Large intestine (tissue), 3 donors: ENCODE data around the gene CCR3. TPM values are rescaled to one million over a fixed set of nuclear protein-coding genes. Genes with fewer than 3 reads are reported as not detected.

Source experiments
- DNase-seq, 2 donors: peaks; one replicate each; pipeline versions ENCODE4 v3.0.0 to v3.0.0-alpha.2; 2013
- H3K27ac ChIP-seq: one replicate; pipeline ENCODE4 v1.5.1; 2013; ENCODE audit warnings: low read length
- H3K27me3 ChIP-seq: 2 replicates; pipeline ENCODE4 v1.6.1; 2013; ENCODE audit warnings: low read length; ENCODE audit not compliant: control insufficient read depth, insufficient read depth
- H3K36me3 ChIP-seq: 2 replicates; pipeline ENCODE4 v1.6.1; 2013; ENCODE audit warnings: low read length; ENCODE audit not compliant: control insufficient read depth, insufficient read depth
- H3K4me1 ChIP-seq: one replicate; pipeline ENCODE4 v1.6.1; 2013; ENCODE audit warnings: low read length; ENCODE audit not compliant: control insufficient read depth, insufficient read depth
- H3K4me3 ChIP-seq: one replicate; pipeline ENCODE4 v1.5.1; 2013; ENCODE audit warnings: low read length
- H3K9me3 ChIP-seq: one replicate; pipeline ENCODE4 v1.6.1; 2013; ENCODE audit warnings: mild to moderate bottlenecking, low read depth, low read length, moderate library complexity; ENCODE audit not compliant: control insufficient read depth
- WGBS: methylation state at CpG from one replicate; pipeline ENCODE4 v1.1.5; 2013; ENCODE audit warnings: low lambda C conversion rate; ENCODE audit not compliant: insufficient coverage; 5-methylcytosine and 5-hydroxymethylcytosine counted together
- polyA plus RNA-seq: library from polyadenylated mRNA; unstranded; fragments of 120-200 nt; gene quantifications from one replicate; pipeline ENCODE4 v1.2.1, GENCODE V29; 2013

CCR3 gene
- polyA plus RNA-seq, 1 donor: 0.15 TPM

GRCh38 chr3:46285931-46286619, 43.8 kb downstream of the CCR3 start:
- Histone ChIP-seq H3K27me3 (peaks cover 2% of the 10 kb centered on the region), H3K4me1 (no peaks in the 10 kb centered on the region), H3K36me3 (no peaks in the 10 kb centered on the region), H3K27ac (no peak overlapping the region), H3K9me3 (no peaks in the 10 kb centered on the region), H3K4me3 (no peak overlapping the region)
- no peak for DNase-seq
- WGBS: 78% methylated on average over 4 of the region's 5 CpGs

DNA sequence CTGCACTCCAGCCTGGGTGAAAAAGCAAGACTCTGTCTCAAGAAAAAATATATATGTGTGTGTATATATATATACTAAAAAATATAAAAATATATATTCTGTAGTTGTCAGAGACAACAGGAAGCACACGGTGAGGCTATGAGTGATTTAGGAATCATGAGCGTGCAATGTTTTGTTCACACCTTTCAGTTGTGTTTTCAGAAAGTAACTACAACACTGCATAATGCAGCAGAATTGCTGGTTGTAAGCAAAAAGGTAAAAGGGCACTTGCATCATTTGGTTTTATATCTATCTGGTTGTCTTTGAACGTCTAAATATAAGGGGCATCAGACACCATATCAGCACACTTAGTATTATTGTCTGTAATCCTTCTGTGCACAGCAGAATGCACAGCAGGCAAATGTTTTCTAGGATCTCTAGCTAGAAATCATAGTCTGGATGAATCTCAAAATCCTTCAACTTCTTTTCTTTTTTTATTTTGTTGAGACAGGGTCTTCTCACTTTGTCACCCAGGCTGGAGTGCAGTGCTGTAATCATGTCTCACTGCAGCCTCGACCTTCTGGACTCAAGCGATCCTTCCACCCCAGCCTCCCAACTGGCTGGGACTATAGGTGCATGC, 44.8 kb downstream of the CCR3 start:
- Histone ChIP-seq H3K4me3 (no peak overlapping the region), H3K4me1 (no peaks in the 10 kb centered on the region), H3K9me3 (no peaks in the 10 kb centered on the region), H3K36me3 (no peaks in the 10 kb centered on the region), H3K27ac (no peak overlapping the region), H3K27me3 (peaks cover 2% of the 10 kb centered on the region)
- no peak for DNase-seq
- 92% methylated on average over 2 of the region's 5 CpGs for WGBS

DNA sequence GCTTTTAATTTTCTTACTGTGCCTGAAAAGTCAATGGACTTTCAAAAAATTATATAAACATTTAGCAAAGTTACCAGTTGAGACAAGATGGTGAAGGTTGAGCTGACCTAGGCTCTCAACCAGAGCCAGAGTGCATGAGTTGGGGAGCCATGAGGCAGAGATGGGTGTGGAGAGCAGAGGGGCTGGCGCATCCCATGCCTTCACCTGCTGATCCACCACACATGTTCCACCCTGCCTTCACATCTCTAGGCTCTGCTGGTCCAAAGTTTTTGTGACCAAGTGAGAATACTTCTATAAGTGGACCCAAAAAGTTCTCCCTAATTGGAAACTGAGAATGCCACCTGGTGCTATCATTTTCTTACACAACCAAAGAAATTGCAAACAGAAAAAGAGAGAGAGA, 47.3 kb downstream of the CCR3 start:
- WGBS: no CpG with 5 or more reads among the region's 1 CpG

GRCh38 chr3:46289966-46290365, 47.7 kb downstream of the CCR3 start:
- H3K27ac ChIP-seq: no peak overlapping the region

More for the DNA sequence above, 47.3 kb downstream of the CCR3 start:
- Histone ChIP-seq H3K36me3 (no peaks in the 10 kb centered on the region), H3K4me3 (no peak overlapping the region), H3K27me3 (no peaks in the 10 kb centered on the region), H3K4me1 (no peaks in the 10 kb centered on the region), H3K9me3 (no peaks in the 10 kb centered on the region), H3K27ac (no peak overlapping the region)
- no peak for DNase-seq

DNA sequence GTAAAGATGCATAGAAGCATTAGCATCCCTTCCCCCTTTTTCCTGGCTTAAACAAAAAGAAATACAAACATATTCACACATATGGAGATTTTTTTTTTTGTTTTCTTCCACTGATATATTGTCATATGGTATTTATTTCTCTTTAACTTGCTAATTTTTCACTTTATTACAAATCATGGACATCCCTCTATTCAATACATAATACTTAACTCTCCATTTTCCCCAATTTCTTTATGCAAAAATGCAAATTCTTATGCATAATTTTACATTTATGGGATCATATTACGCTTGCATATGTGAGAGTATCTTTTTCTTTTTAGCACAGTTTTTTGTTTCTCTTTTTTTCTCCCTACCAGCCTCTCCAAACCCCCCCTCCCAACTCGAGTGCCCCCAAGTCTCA, 48.8 kb downstream of the CCR3 start:
- H3K36me3 ChIP-seq: no peaks in the 10 kb centered on the region
- no peaks in the 10 kb centered on the region for H3K4me1 ChIP-seq
- DNase-seq: no peak
- WGBS: 100% methylated on average over 1 of the region's 2 CpGs
- H3K4me3 ChIP-seq: no peak overlapping the region
- H3K9me3 ChIP-seq: no peaks in the 10 kb centered on the region
- no peak overlapping the region for H3K27ac ChIP-seq
- no peaks in the 10 kb centered on the region for H3K27me3 ChIP-seq

More at GRCh38 chr3:46289966-46290365, 47.7 kb downstream of the CCR3 start:
- H3K36me3 ChIP-seq: no peaks in the 10 kb centered on the region
- DNase-seq: no peak
- H3K27me3 ChIP-seq: no peaks in the 10 kb centered on the region
- no peaks in the 10 kb centered on the region for H3K4me1 ChIP-seq
- H3K9me3 ChIP-seq: no peaks in the 10 kb centered on the region
- no peak overlapping the region for H3K4me3 ChIP-seq
- 85% methylated on average over 2 of the region's 2 CpGs for WGBS

DNA sequence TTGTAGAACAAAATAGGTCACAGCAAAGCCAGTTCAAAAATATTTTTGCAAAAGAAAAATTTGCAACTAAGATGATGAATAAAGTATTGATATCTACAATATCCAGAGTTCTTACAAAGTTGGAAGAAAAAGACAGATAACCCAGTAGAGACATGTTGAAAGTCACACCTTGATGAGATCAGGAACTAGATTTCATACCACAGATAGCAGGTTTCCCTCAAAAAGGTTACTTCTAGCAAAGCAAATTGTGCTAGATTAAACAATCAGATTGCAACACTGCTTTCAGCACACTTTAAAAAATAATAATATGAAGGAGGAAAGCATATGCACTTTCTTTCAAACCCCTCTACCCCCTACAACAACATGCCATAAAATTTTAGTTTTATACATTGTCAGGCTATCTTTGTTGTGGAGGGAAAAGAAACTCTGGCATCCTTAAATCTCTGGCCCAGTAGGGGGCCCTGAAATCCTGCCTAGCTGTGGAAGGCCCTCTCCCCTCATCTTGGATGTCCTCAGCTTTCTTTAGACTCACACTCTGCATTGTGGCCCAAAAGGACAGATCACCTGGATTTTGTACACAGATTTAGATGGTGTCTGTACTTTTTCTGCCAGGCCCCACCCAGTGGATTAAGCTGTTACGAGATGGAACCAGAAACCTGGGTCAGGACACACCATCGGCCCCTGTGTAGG, 50.9 kb downstream of the CCR3 start:
- no CpG with 5 or more reads among the region's 2 CpGs for WGBS
- no peak overlapping the region for H3K27ac ChIP-seq
- no peaks in the 10 kb centered on the region for H3K36me3 ChIP-seq
- H3K4me1 ChIP-seq: no peaks in the 10 kb centered on the region
- H3K4me3 ChIP-seq: no peak overlapping the region
- H3K9me3 ChIP-seq: no peaks in the 10 kb centered on the region
- DNase-seq: no peak
- H3K27me3 ChIP-seq: no peaks in the 10 kb centered on the region

DNA sequence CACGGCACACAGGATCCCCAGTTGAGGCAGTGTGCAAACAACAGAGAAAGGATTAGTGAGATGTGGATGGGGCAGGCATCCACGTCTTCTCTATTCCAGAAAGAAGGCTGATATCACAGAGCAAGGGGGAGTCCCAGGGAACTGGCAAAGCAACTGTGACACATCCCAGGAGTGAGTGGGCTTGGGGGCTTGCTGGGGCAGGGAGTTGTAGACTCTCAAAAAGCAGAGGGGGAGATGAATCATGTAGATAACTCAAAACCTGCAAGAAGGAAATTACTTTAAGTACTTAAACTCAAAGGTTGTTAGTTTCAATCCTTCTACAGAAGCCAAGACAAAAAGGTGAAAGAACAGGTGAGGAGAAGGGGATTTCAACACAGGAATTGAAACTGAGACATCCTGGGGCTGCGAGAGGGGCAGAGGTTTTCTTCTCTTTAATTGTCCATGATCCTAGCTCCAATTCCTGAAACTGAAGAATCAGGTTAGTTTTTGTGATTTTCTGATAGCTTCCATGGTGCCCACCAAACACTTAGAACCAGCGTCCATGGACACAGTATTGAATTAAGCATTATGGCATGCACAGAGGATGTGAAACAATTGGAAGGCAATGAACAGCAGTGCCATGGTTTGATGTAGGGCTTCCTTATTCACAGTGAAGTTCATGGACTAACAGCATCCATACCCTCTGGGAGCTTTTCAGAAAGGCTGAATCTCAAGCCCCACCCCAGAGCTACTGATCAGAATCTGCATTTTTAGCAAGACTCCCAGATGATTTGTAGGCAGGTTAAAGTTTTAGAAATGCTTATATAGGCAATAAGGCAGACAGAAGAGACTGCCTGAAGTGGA, 52.0 kb downstream of the CCR3 start:
- no peak overlapping the region for H3K27ac ChIP-seq
- H3K9me3 ChIP-seq: no peaks in the 10 kb centered on the region
- H3K4me1 ChIP-seq: no peaks in the 10 kb centered on the region
- whole genome bisulfite sequencing: no CpG with 5 or more reads among the region's 4 CpGs
- no peaks in the 10 kb centered on the region for H3K27me3 ChIP-seq
- no peak for DNase-seq
- H3K36me3 ChIP-seq: no peaks in the 10 kb centered on the region
- H3K4me3 ChIP-seq: no peak overlapping the region

DNA sequence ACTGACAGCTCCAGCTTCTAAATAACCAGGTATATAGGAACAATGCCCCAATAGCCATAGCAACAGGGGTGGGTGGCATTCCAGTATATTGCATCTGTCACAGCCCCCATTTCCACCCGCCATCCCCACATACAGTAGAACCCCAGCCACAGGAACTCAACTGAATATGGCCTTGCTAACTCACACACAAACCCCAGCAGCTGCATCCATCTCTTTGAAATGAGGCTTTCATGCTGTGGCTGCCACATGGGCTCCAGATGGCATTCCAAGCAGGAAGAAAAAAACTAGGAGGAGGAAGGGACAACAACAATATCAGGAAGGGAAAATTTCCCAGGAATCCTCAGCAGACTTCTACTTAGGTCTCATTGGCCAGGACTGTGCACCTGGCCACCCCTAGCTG, 54.6 kb downstream of the CCR3 start:
- DNase-seq: no peak
- no peak overlapping the region for H3K27ac ChIP-seq
- peaks cover 9% of the 10 kb centered on the region for H3K27me3 ChIP-seq
- no peaks in the 10 kb centered on the region for H3K36me3 ChIP-seq
- H3K4me3 ChIP-seq: no peak overlapping the region
- no peaks in the 10 kb centered on the region for H3K4me1 ChIP-seq
- WGBS: no CpG with 5 or more reads among the region's 1 CpG
- H3K9me3 ChIP-seq: no peaks in the 10 kb centered on the region

DNA sequence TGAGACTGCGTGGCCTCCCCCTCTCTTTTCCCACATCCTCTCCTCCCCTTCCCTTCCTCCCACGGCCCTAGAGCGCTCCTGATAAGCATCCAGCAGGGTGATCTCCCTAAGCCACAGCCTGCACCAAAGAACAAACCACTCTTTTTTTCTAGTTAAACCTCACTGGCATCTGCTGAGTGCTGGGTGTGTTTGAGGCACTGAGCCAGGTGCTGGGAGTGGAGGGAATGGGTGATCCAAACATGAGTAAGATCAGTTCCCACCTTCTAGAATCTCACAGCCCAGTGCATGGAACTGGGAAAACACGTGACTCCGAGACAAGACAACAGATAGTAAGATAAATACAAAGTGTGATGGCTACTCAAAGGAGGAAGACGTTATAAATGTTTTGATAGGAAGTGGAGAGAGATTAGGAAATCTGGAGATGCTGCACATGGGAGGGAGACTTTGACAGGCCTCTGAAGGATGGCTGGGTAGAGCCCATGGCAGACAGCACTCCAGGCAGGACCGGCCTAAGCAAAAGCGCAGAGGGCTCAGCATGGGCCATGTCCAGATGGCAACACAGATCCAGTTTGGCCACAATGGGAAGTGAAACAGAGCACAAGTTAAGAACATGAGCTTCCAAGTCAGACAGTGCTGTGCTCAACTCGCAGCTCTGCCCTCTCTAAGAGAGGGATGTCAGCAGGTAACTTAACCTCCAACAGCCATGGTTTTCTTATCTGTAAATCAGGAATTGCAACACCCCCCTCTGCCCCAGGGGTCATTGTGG, 55.6 kb downstream of the CCR3 start:
- no peak overlapping the region for H3K27ac ChIP-seq
- no peaks in the 10 kb centered on the region for H3K9me3 ChIP-seq
- no peak for DNase-seq
- 53% methylated on average over 3 of the region's 9 CpGs for WGBS
- H3K27me3 ChIP-seq: peaks cover 9% of the 10 kb centered on the region
- no peak overlapping the region for H3K4me3 ChIP-seq
- H3K4me1 ChIP-seq: no peaks in the 10 kb centered on the region
- H3K36me3 ChIP-seq: no peaks in the 10 kb centered on the region
